Measurements from ENCODE around the gene SH3PXD2A. TPM values are rescaled to one million over a fixed set of nuclear protein-coding genes. Genes with fewer than 3 reads are reported as not detected.

Gene SH3PXD2A
- total and polyA plus RNA-seq, 5 donors from 2014 or later, result 0.24 to 15.4 (median 0.47) TPM

Other genes with a start within 250 kb of the SH3PXD2A start
- gene STN1, start 62.6 kb upstream of the SH3PXD2A start, total RNA-seq, result 44.1 TPM
- 100 to 1,000 TPM in 3 of 4 donors, 10 to 100 TPM in 1; 94.5 to 122 (median 109) TPM for gene STN1, start 62.6 kb upstream of the SH3PXD2A start, polyA plus RNA-seq
- 23.5 TPM for gene SLK, start 111.6 kb upstream of the SH3PXD2A start, total RNA-seq
- gene SLK, start 111.6 kb upstream of the SH3PXD2A start, polyA plus RNA-seq, result 1 to 10 TPM; 3.2 to 6.0 (median 3.3) TPM
- gene COL17A1, start 230.3 kb upstream of the SH3PXD2A start, total RNA-seq, result not detected
- gene COL17A1, start 230.3 kb upstream of the SH3PXD2A start, polyA plus RNA-seq, result under 1 TPM in 1 of 4 donors, not detected in 3; 0.24 TPM